ENCODE results near the gene INTS2.

INTS2 gene

GRCh38 chr17:61856035-61856434 lies 71.7 kb downstream of the INTS2 start:
- Histone ChIP-seq H3K27ac (ENCODE audit: low read depth in 2 of 2, low read length in 2 of 2) (no peak overlapping the region), H3K27me3 (ENCODE audit: control insufficient read depth in 2 of 2, insufficient read depth in 2 of 2, low read length in 2 of 2) (no peaks in the 10 kb centered on the region), H3K4me1 (ENCODE audit: control insufficient read depth in 2 of 2, insufficient read depth in 2 of 2, low read length in 2 of 2) (no peaks in the 10 kb centered on the region), H3K36me3 (ENCODE audit: control insufficient read depth in 2 of 2, insufficient read depth in 2 of 2, low read length in 2 of 2) (no peaks in the 10 kb centered on the region), H3K9me3 (ENCODE audit: control insufficient read depth in 2 of 2, low read length in 2 of 2) (no peaks in the 10 kb centered on the region), H3K4me3 (ENCODE audit: low read length in 2 of 2) (no peak overlapping the region), H3K9ac (ENCODE audit: low read depth in 1 of 2, low read length in 2 of 2) (no peak overlapping the region)

GRCh38 chr17:61852857-61853256 lies 74.9 kb downstream of the INTS2 start:
- H3K27ac ChIP-seq (ENCODE audit: low read depth in 2 of 2, low read length in 2 of 2) = no peak overlapping the region
- H3K9me3 ChIP-seq (ENCODE audit: control insufficient read depth in 2 of 2, low read length in 2 of 2) = no peaks in the 10 kb centered on the region
- H3K4me3 ChIP-seq (ENCODE audit: low read length in 2 of 2) = no peak overlapping the region
- no peak overlapping the region for H3K9ac ChIP-seq (ENCODE audit: low read depth in 1 of 2, low read length in 2 of 2)
- H3K36me3 ChIP-seq (ENCODE audit: control insufficient read depth in 2 of 2, insufficient read depth in 2 of 2, low read length in 2 of 2) = no peaks in the 10 kb centered on the region
- H3K4me1 ChIP-seq (ENCODE audit: control insufficient read depth in 2 of 2, insufficient read depth in 2 of 2, low read length in 2 of 2) = no peaks in the 10 kb centered on the region
- H3K27me3 ChIP-seq (ENCODE audit: control insufficient read depth in 2 of 2, insufficient read depth in 2 of 2, low read length in 2 of 2) = no peaks in the 10 kb centered on the region

- Histone ChIP-seq H3K9ac (ENCODE audit: low read depth in 1 of 2, low read length in 2 of 2) (no peak overlapping the region), H3K9me3 (ENCODE audit: control insufficient read depth in 2 of 2, low read length in 2 of 2) (no peaks in the 10 kb centered on the region), H3K27ac (ENCODE audit: low read depth in 2 of 2, low read length in 2 of 2) (no peak overlapping the region), H3K4me1 (ENCODE audit: control insufficient read depth in 2 of 2, insufficient read depth in 2 of 2, low read length in 2 of 2) (no peaks in the 10 kb centered on the region), H3K27me3 (ENCODE audit: control insufficient read depth in 2 of 2, insufficient read depth in 2 of 2, low read length in 2 of 2) (no peaks in the 10 kb centered on the region), H3K4me3 (ENCODE audit: low read length in 2 of 2) (no peak overlapping the region), H3K36me3 (ENCODE audit: control insufficient read depth in 2 of 2, insufficient read depth in 2 of 2, low read length in 2 of 2) (no peaks in the 10 kb centered on the region)
Measured at GRCh38 chr17:61849674-61850073, 78.1 kb downstream of the INTS2 start.

GRCh38 chr17:61848896-61849295 lies 78.9 kb downstream of the INTS2 start:
- Histone ChIP-seq H3K4me3 (ENCODE audit: low read length in 2 of 2) (no peak overlapping the region), H3K4me1 (ENCODE audit: control insufficient read depth in 2 of 2, insufficient read depth in 2 of 2, low read length in 2 of 2) (no peaks in the 10 kb centered on the region), H3K36me3 (ENCODE audit: control insufficient read depth in 2 of 2, insufficient read depth in 2 of 2, low read length in 2 of 2) (no peaks in the 10 kb centered on the region), H3K9ac (ENCODE audit: low read depth in 1 of 2, low read length in 2 of 2) (no peak overlapping the region), H3K9me3 (ENCODE audit: control insufficient read depth in 2 of 2, low read length in 2 of 2) (no peaks in the 10 kb centered on the region), H3K27me3 (ENCODE audit: control insufficient read depth in 2 of 2, insufficient read depth in 2 of 2, low read length in 2 of 2) (no peaks in the 10 kb centered on the region), H3K27ac (ENCODE audit: low read depth in 2 of 2, low read length in 2 of 2) (no peak overlapping the region)

GRCh38 chr17:61848247-61848646 lies 79.5 kb downstream of the INTS2 start:
- H3K36me3 ChIP-seq (ENCODE audit: control insufficient read depth in 2 of 2, insufficient read depth in 2 of 2, low read length in 2 of 2) = no peaks in the 10 kb centered on the region
- H3K4me3 ChIP-seq (ENCODE audit: low read length in 2 of 2) = no peak overlapping the region
- H3K27me3 ChIP-seq (ENCODE audit: control insufficient read depth in 2 of 2, insufficient read depth in 2 of 2, low read length in 2 of 2) = no peaks in the 10 kb centered on the region
- no peak overlapping the region for H3K9ac ChIP-seq (ENCODE audit: low read depth in 1 of 2, low read length in 2 of 2)
- H3K9me3 ChIP-seq (ENCODE audit: control insufficient read depth in 2 of 2, low read length in 2 of 2) = no peaks in the 10 kb centered on the region
- H3K27ac ChIP-seq (ENCODE audit: low read depth in 2 of 2, low read length in 2 of 2) = no peak overlapping the region
- no peaks in the 10 kb centered on the region for H3K4me1 ChIP-seq (ENCODE audit: control insufficient read depth in 2 of 2, insufficient read depth in 2 of 2, low read length in 2 of 2)

- Histone ChIP-seq H3K27ac (ENCODE audit: low read depth in 2 of 2, low read length in 2 of 2) (no peak overlapping the region), H3K9me3 (ENCODE audit: control insufficient read depth in 2 of 2, low read length in 2 of 2) (no peaks in the 10 kb centered on the region), H3K27me3 (ENCODE audit: control insufficient read depth in 2 of 2, insufficient read depth in 2 of 2, low read length in 2 of 2) (no peaks in the 10 kb centered on the region), H3K4me3 (ENCODE audit: low read length in 2 of 2) (no peak overlapping the region), H3K36me3 (ENCODE audit: control insufficient read depth in 2 of 2, insufficient read depth in 2 of 2, low read length in 2 of 2) (no peaks in the 10 kb centered on the region), H3K9ac (ENCODE audit: low read depth in 1 of 2, low read length in 2 of 2) (no peak overlapping the region), H3K4me1 (ENCODE audit: control insufficient read depth in 2 of 2, insufficient read depth in 2 of 2, low read length in 2 of 2) (no peaks in the 10 kb centered on the region)
Measured at GRCh38 chr17:61847659-61848058, 80.1 kb downstream of the INTS2 start.

GRCh38 chr17:61846761-61847375 lies 80.9 kb downstream of the INTS2 start:
- H3K9ac ChIP-seq (ENCODE audit: low read depth in 1 of 2, low read length in 2 of 2) = no peak overlapping the region
- no peaks in the 10 kb centered on the region for H3K9me3 ChIP-seq (ENCODE audit: control insufficient read depth in 2 of 2, low read length in 2 of 2)
- H3K4me3 ChIP-seq (ENCODE audit: low read length in 2 of 2) = no peak overlapping the region
- H3K4me1 ChIP-seq (ENCODE audit: control insufficient read depth in 2 of 2, insufficient read depth in 2 of 2, low read length in 2 of 2) = no peaks in the 10 kb centered on the region
- H3K27me3 ChIP-seq (ENCODE audit: control insufficient read depth in 2 of 2, insufficient read depth in 2 of 2, low read length in 2 of 2) = no peaks in the 10 kb centered on the region
- H3K27ac ChIP-seq (ENCODE audit: low read depth in 2 of 2, low read length in 2 of 2) = no peak overlapping the region
- H3K36me3 ChIP-seq (ENCODE audit: control insufficient read depth in 2 of 2, insufficient read depth in 2 of 2, low read length in 2 of 2) = no peaks in the 10 kb centered on the region

- Histone ChIP-seq H3K9ac (ENCODE audit: low read depth in 1 of 2, low read length in 2 of 2) (no peak overlapping the region), H3K4me3 (ENCODE audit: low read length in 2 of 2) (no peak overlapping the region), H3K36me3 (ENCODE audit: control insufficient read depth in 2 of 2, insufficient read depth in 2 of 2, low read length in 2 of 2) (no peaks in the 10 kb centered on the region), H3K4me1 (ENCODE audit: control insufficient read depth in 2 of 2, insufficient read depth in 2 of 2, low read length in 2 of 2) (no peaks in the 10 kb centered on the region), H3K9me3 (ENCODE audit: control insufficient read depth in 2 of 2, low read length in 2 of 2) (no peaks in the 10 kb centered on the region), H3K27me3 (ENCODE audit: control insufficient read depth in 2 of 2, insufficient read depth in 2 of 2, low read length in 2 of 2) (no peaks in the 10 kb centered on the region), H3K27ac (ENCODE audit: low read depth in 2 of 2, low read length in 2 of 2) (no peak overlapping the region)
Measured at GRCh38 chr17:61846088-61846487, 81.7 kb downstream of the INTS2 start.

- no peaks in the 10 kb centered on the region for H3K4me1 ChIP-seq (ENCODE audit: control insufficient read depth in 2 of 2, insufficient read depth in 2 of 2, low read length in 2 of 2)
- H3K4me3 ChIP-seq (ENCODE audit: low read length in 2 of 2) = no peak overlapping the region
- H3K9me3 ChIP-seq (ENCODE audit: control insufficient read depth in 2 of 2, low read length in 2 of 2) = no peaks in the 10 kb centered on the region
- no peaks in the 10 kb centered on the region for H3K27me3 ChIP-seq (ENCODE audit: control insufficient read depth in 2 of 2, insufficient read depth in 2 of 2, low read length in 2 of 2)
- H3K27ac ChIP-seq (ENCODE audit: low read depth in 2 of 2, low read length in 2 of 2) = no peak overlapping the region
- no peak overlapping the region for H3K9ac ChIP-seq (ENCODE audit: low read depth in 1 of 2, low read length in 2 of 2)
- H3K36me3 ChIP-seq (ENCODE audit: control insufficient read depth in 2 of 2, insufficient read depth in 2 of 2, low read length in 2 of 2) = no peaks in the 10 kb centered on the region
Measured at GRCh38 chr17:61843435-61843834, 84.3 kb downstream of the INTS2 start.

- Histone ChIP-seq H3K4me3 (ENCODE audit: low read length in 2 of 2) (no peak overlapping the region), H3K36me3 (ENCODE audit: control insufficient read depth in 2 of 2, insufficient read depth in 2 of 2, low read length in 2 of 2) (no peaks in the 10 kb centered on the region), H3K27ac (ENCODE audit: low read depth in 2 of 2, low read length in 2 of 2) (no peak overlapping the region), H3K4me1 (ENCODE audit: control insufficient read depth in 2 of 2, insufficient read depth in 2 of 2, low read length in 2 of 2) (no peaks in the 10 kb centered on the region), H3K9me3 (ENCODE audit: control insufficient read depth in 2 of 2, low read length in 2 of 2) (no peaks in the 10 kb centered on the region), H3K27me3 (ENCODE audit: control insufficient read depth in 2 of 2, insufficient read depth in 2 of 2, low read length in 2 of 2) (no peaks in the 10 kb centered on the region), H3K9ac (ENCODE audit: low read depth in 1 of 2, low read length in 2 of 2) (no peak overlapping the region)
Measured at GRCh38 chr17:61842899-61843298, 84.9 kb downstream of the INTS2 start.

GRCh38 chr17:61839300-61839786 lies 88.4 kb downstream of the INTS2 start:
- no peak overlapping the region for H3K27ac ChIP-seq (ENCODE audit: low read depth in 2 of 2, low read length in 2 of 2)
- no peak overlapping the region for H3K9ac ChIP-seq (ENCODE audit: low read depth in 1 of 2, low read length in 2 of 2)
- H3K4me1 ChIP-seq (ENCODE audit: control insufficient read depth in 2 of 2, insufficient read depth in 2 of 2, low read length in 2 of 2) = no peaks in the 10 kb centered on the region
- no peaks in the 10 kb centered on the region for H3K27me3 ChIP-seq (ENCODE audit: control insufficient read depth in 2 of 2, insufficient read depth in 2 of 2, low read length in 2 of 2)
- no peaks in the 10 kb centered on the region for H3K36me3 ChIP-seq (ENCODE audit: control insufficient read depth in 2 of 2, insufficient read depth in 2 of 2, low read length in 2 of 2)
- H3K9me3 ChIP-seq (ENCODE audit: control insufficient read depth in 2 of 2, low read length in 2 of 2) = no peaks in the 10 kb centered on the region
- no peak overlapping the region for H3K4me3 ChIP-seq (ENCODE audit: low read length in 2 of 2)

Data from mucosa of rectum (tissue), 2 donors.